Mesenchymal stem cell (in vitro differentiated cells and primary cell): ENCODE data around the gene FBXL7.
A peak's percentile ranks its signal among the peaks of the same experiment; 100 is the strongest.

Source experiments
- DNase-seq: peaks from one replicate; pipeline ENCODE4 v3.0.0-alpha.2; 2013
- H2AFZ ChIP-seq: one replicate; pipeline ENCODE4 v1.6.1; 2013; ENCODE audit warnings: low read depth, mild to moderate bottlenecking, control low read depth, inconsistent platforms, low read length, moderate library complexity
- H2AK5ac ChIP-seq: 2 replicates; pipeline ENCODE4 v1.6.1; 2013; ENCODE audit warnings: low read length, moderate library complexity, mild to moderate bottlenecking, inconsistent platforms; ENCODE audit not compliant: severe bottlenecking
- H2BK120ac ChIP-seq: one replicate; pipeline ENCODE4 v1.6.1; 2013; ENCODE audit warnings: low read depth, mild to moderate bottlenecking, inconsistent platforms, low read length, moderate library complexity
- H2BK12ac ChIP-seq, 2 experiments: one replicate each; pipeline ENCODE4 v1.6.1; 2013; ENCODE audit warnings: inconsistent platforms in 2 of 2, low read length in 2 of 2, mild to moderate bottlenecking in 2 of 2, moderate library complexity in 2 of 2, control low read depth in 1 of 2
- H2BK15ac ChIP-seq: one replicate; pipeline ENCODE4 v1.6.1; 2013; ENCODE audit warnings: mild to moderate bottlenecking, low read depth, inconsistent platforms; ENCODE audit not compliant: poor library complexity, severe bottlenecking
- H2BK5ac ChIP-seq: 2 replicates; pipeline ENCODE4 v1.6.1; 2013; ENCODE audit warnings: low read depth, mild to moderate bottlenecking, low read length, control low read depth, inconsistent platforms; ENCODE audit not compliant: poor library complexity, severe bottlenecking
- H3K14ac ChIP-seq, 2 experiments: one replicate each; pipeline ENCODE4 v1.6.1; 2013; ENCODE audit warnings: inconsistent platforms in 2 of 2, low read length in 2 of 2, control low read depth in 1 of 2, mild to moderate bottlenecking in 1 of 2, moderate library complexity in 1 of 2
- H3K18ac ChIP-seq, 2 experiments: one replicate each; pipeline ENCODE4 v1.6.1; 2013; ENCODE audit warnings: inconsistent platforms in 2 of 2, low read length in 2 of 2, control low read depth in 1 of 2, low read depth in 1 of 2, mild to moderate bottlenecking in 1 of 2
- H3K23ac ChIP-seq, 2 experiments: one replicate each; pipeline ENCODE4 v1.6.1; 2013; ENCODE audit warnings: inconsistent platforms in 2 of 2, low read length in 2 of 2, mild to moderate bottlenecking in 2 of 2, moderate library complexity in 2 of 2, control low read depth in 1 of 2
- H3K27ac ChIP-seq: 2 replicates; pipeline ENCODE4 v1.5.1; 2013; ENCODE audit warnings: mild to moderate bottlenecking, moderate library complexity, low read length, control low read depth, inconsistent platforms; ENCODE audit not compliant: poor library complexity, severe bottlenecking
- H3K27me3 ChIP-seq, 2 experiments: 2 replicates each; pipeline versions ENCODE4 v1.6.1 to v1.7.0; 2013; ENCODE audit warnings: low read length in 2 of 2, mild to moderate bottlenecking in 2 of 2, moderate library complexity in 2 of 2, control low read depth in 1 of 2, inconsistent platforms in 1 of 2; ENCODE audit not compliant: control insufficient read depth in 1 of 2, insufficient read depth in 1 of 2
- H3K36me3 ChIP-seq, 2 experiments: 2 replicates each; pipeline versions ENCODE4 v1.6.1 to v1.7.0; 2013; ENCODE audit warnings: low read length in 2 of 2, control low read depth in 1 of 2, inconsistent platforms in 1 of 2, low read depth in 1 of 2, mild to moderate bottlenecking in 1 of 2; ENCODE audit not compliant: insufficient read depth in 2 of 2, control insufficient read depth in 1 of 2
- H3K4ac ChIP-seq, 2 experiments: one replicate each; pipeline ENCODE4 v1.6.1; 2013; ENCODE audit warnings: inconsistent platforms in 2 of 2, low read length in 2 of 2, mild to moderate bottlenecking in 2 of 2, moderate library complexity in 2 of 2, control low read depth in 1 of 2, low read depth in 1 of 2
- H3K4me1 ChIP-seq: 2 replicates; pipeline ENCODE4 v1.6.1; 2013; ENCODE audit warnings: low read depth, low read length, control low read depth; ENCODE audit not compliant: control insufficient read depth, insufficient read depth
- H3K4me2 ChIP-seq: 2 replicates; pipeline ENCODE4 v1.6.1; 2013; ENCODE audit warnings: low read length, mild to moderate bottlenecking, inconsistent platforms; ENCODE audit not compliant: poor library complexity, severe bottlenecking
- H3K4me3 ChIP-seq, 2 experiments: 2 replicates each; pipeline versions ENCODE4 v1.5.1 to v1.7.0; 2013; ENCODE audit warnings: low read length in 2 of 2, mild to moderate bottlenecking in 2 of 2, control low read depth in 1 of 2, low read depth in 1 of 2; ENCODE audit not compliant: insufficient read depth in 1 of 2
- H3K79me1 ChIP-seq: replicated peaks from 2 replicates; pipeline ENCODE4 v1.6.1; 2013; ENCODE audit warnings: mild to moderate bottlenecking, control low read depth, low read length, inconsistent platforms; ENCODE audit not compliant: poor library complexity, severe bottlenecking
- H3K9ac ChIP-seq: 2 replicates; pipeline ENCODE4 v1.7.0; 2013; ENCODE audit warnings: mild to moderate bottlenecking, low read length, moderate library complexity
- H3K9me3 ChIP-seq: 2 replicates; pipeline ENCODE4 v1.7.0; 2013; ENCODE audit warnings: mild to moderate bottlenecking, low read length; ENCODE audit not compliant: control insufficient read depth
- H4K8ac ChIP-seq: one replicate; pipeline ENCODE4 v1.6.1; 2013; ENCODE audit warnings: inconsistent platforms, mild to moderate bottlenecking, low read length, moderate library complexity
- H4K91ac ChIP-seq: one replicate; pipeline ENCODE4 v1.6.1; 2013; ENCODE audit warnings: mild to moderate bottlenecking, low read length, inconsistent platforms
- WGBS: methylation state at CpG from one replicate; pipeline ENCODE4 v1.1.7; 2013; ENCODE audit warnings: mixed read lengths; 5-methylcytosine and 5-hydroxymethylcytosine counted together

Gene FBXL7

DNA sequence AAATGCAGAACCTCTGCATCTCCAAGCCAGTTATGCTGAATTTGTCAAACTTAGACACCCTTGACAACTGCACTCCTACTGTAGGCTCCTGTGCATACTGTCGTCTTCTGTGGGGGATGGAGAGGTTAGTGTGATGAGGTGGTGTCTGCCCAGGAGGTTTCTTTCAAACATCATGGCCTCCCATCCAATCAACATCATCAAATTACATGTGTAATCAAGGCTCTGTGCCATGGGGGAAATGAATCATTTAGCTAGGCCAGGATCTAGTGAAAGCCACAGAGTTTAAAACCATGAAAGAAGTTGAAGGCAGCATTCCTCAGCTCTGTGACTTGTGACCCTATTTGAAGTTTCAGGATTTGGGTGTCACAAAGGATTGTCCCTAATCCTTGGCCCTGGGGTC, 439.0 kb downstream of the FBXL7 start:
- H2AK5ac ChIP-seq, result no peak overlapping the region
- H3K4me1 ChIP-seq, result peaks cover 2% of the 10 kb centered on the region
- no peak overlapping the region for H2AFZ ChIP-seq
- no peak overlapping the region for H2BK5ac ChIP-seq
- no peak overlapping the region for H3K4me3 ChIP-seq
- no peak overlapping the region for H2BK12ac ChIP-seq
- H4K8ac ChIP-seq, result peak overlapping the region; percentile 63
- no peak overlapping the region for H4K91ac ChIP-seq
- H3K9me3 ChIP-seq, result no peaks in the 10 kb centered on the region
- H3K4ac ChIP-seq, result no peak overlapping the region
- no peaks in the 10 kb centered on the region for H3K79me1 ChIP-seq
- peak overlapping the region; percentile 24 for H3K9ac ChIP-seq
- no peak overlapping the region for H2BK15ac ChIP-seq
- no peak overlapping the region for H3K23ac ChIP-seq
- no peak overlapping the region for H3K14ac ChIP-seq
- peaks cover 20 to 36% of the 10 kb centered on the region in 2 experiments for H3K36me3 ChIP-seq
- H2BK120ac ChIP-seq, result no peak overlapping the region
- DNase-seq, result peak; percentile 34
- no peaks in the 10 kb centered on the region for H3K27me3 ChIP-seq
- no CpG with 5 or more reads among the region's 1 CpG for WGBS
- H3K4me2 ChIP-seq, result no peak overlapping the region
- H3K18ac ChIP-seq, result no peak overlapping the region
- no peak overlapping the region for H3K27ac ChIP-seq

DNA sequence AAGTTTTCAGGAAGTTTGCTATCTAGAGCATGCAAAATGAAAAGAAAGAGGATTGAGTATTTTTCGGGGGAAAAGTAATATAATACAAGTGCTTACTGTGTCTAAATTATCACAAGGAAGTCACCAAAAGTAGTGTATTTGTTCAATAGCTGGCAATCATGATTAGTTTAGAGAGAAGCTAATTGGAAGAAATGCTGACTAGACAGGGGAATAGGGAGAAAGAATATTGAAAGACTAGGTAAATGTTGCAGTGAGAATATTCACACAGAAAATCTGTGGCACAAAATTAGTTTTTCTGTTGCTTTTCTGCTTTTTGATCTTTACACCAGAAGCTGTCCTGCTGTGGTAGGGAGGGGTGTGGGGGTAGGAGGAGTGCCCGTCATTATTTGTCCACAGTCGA, 440.9 kb downstream of the FBXL7 start:
- H3K14ac ChIP-seq, result no peak overlapping the region
- no peak overlapping the region for H4K91ac ChIP-seq
- DNase-seq, result no peak
- H2BK120ac ChIP-seq, result no peak overlapping the region
- H3K23ac ChIP-seq, result no peak overlapping the region
- H3K27me3 ChIP-seq, result no peaks in the 10 kb centered on the region
- H3K4ac ChIP-seq, result no peak overlapping the region
- H3K18ac ChIP-seq, result no peak overlapping the region
- no peaks in the 10 kb centered on the region for H3K9me3 ChIP-seq
- H3K36me3 ChIP-seq, result peaks cover 20 to 32% of the 10 kb centered on the region in 2 experiments
- no peak overlapping the region for H3K27ac ChIP-seq
- WGBS, result 97% methylated on average over 3 of the region's 3 CpGs
- no peak overlapping the region for H2BK15ac ChIP-seq
- H3K4me2 ChIP-seq, result no peak overlapping the region
- H2AK5ac ChIP-seq, result no peak overlapping the region
- no peak overlapping the region for H2BK12ac ChIP-seq
- H2AFZ ChIP-seq, result no peak overlapping the region
- no peak overlapping the region for H3K9ac ChIP-seq
- peaks cover 1% of the 10 kb centered on the region for H3K79me1 ChIP-seq
- H3K4me1 ChIP-seq, result peaks cover 2% of the 10 kb centered on the region
- H4K8ac ChIP-seq, result no peak overlapping the region
- no peak overlapping the region for H2BK5ac ChIP-seq
- H3K4me3 ChIP-seq, result no peak overlapping the region

GRCh38 chr5:15943487-15943886, 443.5 kb downstream of the FBXL7 start:
- DNase-seq, result peak; percentile 30
- H3K4me1 ChIP-seq, result no peaks in the 10 kb centered on the region
- H2BK5ac ChIP-seq, result no peak overlapping the region
- no peak overlapping the region for H4K91ac ChIP-seq
- 41% methylated on average over 2 of the region's 2 CpGs for WGBS
- peaks cover 0 to 21% of the 10 kb centered on the region in 2 experiments for H3K36me3 ChIP-seq
- no peak overlapping the region for H3K9ac ChIP-seq
- no peak overlapping the region for H2AK5ac ChIP-seq
- no peak overlapping the region for H2BK120ac ChIP-seq
- H4K8ac ChIP-seq, result no peak overlapping the region
- H3K9me3 ChIP-seq, result no peaks in the 10 kb centered on the region
- no peaks in the 10 kb centered on the region for H3K27me3 ChIP-seq
- H3K4ac ChIP-seq, result no peak overlapping the region
- H3K14ac ChIP-seq, result no peak overlapping the region
- no peak overlapping the region for H2BK15ac ChIP-seq
- no peak overlapping the region for H3K4me3 ChIP-seq
- no peak overlapping the region for H3K27ac ChIP-seq
- no peak overlapping the region for H2BK12ac ChIP-seq
- H3K23ac ChIP-seq, result no peak overlapping the region
- H3K18ac ChIP-seq, result no peak overlapping the region
- no peak overlapping the region for H3K4me2 ChIP-seq
- no peak overlapping the region for H2AFZ ChIP-seq
- H3K79me1 ChIP-seq, result peaks cover 1% of the 10 kb centered on the region

- Histone ChIP-seq H2BK12ac (no peak overlapping the region), H2BK120ac (no peak overlapping the region), H3K4me3 (no peak overlapping the region), H2BK15ac (no peak overlapping the region), H2AFZ (no peak overlapping the region), H3K4me1 (no peaks in the 10 kb centered on the region), H3K79me1 (peaks cover 1% of the 10 kb centered on the region), H3K9me3 (no peaks in the 10 kb centered on the region), H3K4ac (no peak overlapping the region), H3K4me2 (no peak overlapping the region), H3K27ac (no peak overlapping the region), H3K14ac (no peak overlapping the region), H3K36me3 (peaks cover 0 to 14% of the 10 kb centered on the region in 2 experiments), H2BK5ac (no peak overlapping the region), H3K23ac (no peak overlapping the region), H3K18ac (no peak overlapping the region), H4K91ac (no peak overlapping the region), H3K9ac (no peak overlapping the region), H4K8ac (no peak overlapping the region), H2AK5ac (no peak overlapping the region), H3K27me3 (no peaks in the 10 kb centered on the region)
- 93% methylated on average over 3 of the region's 3 CpGs for WGBS
- DNase-seq, result no peak
Measured at GRCh38 chr5:15946026-15946425, 446.0 kb downstream of the FBXL7 start.
